ENCODE measurements around the gene PTK7.

PTK7 gene

DNA sequence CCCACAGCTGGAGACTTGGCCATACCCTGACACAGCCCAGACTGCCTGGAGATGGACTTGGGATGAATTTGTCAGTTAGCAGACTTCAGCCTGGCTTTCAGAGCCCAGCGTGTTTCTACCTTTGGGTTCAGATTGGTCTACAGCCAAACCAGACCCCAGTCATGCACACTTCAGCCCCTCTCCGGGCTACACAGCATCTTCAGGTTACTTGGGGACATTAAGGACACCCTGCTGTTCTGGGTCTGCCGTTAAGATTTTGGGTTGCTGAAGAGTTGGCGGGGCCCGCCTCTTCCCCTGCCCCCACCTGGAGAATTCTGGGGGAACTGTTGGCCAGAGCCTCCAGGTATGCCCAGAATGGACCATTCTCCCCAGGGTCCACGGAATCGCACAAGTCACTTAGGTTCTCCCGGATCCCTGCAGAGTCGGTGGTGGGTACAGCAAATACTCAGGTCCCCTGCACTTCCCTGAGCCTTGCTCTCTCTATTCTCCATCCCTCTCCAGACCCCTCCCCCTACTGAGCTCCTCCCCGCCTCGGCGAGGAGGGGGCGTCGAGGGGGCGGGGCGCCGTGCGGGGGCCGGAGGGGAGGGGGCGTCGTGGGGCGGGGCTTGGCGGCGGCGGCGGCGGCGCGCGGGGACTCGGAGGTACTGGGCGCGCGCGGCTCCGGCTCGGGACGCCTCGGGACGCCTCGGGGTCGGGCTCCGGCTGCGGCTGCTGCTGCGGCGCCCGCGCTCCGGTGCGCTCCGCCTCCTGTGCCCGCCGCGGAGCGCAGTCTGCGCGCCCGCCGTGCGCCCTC is at the start of gene PTK7:
TSS of gene PTK7 (plus strand) at position 645 of the 794 bp plus-strand sequence. CDS start 175 bp downstream, outside the sequence.
- H3K36me3 ChIP-seq (ENCODE audit: insufficient read depth, insufficient read length, low read length): peaks cover 27% of the 10 kb centered on the region
- H3K9ac ChIP-seq (ENCODE audit: insufficient read length, low read depth): peak within 1 kb of the TSS; percentile 94
- DNase-seq (ENCODE audit: low read depth, low spot score): peak; percentile 69
- TF ChIP-seq SUZ12 (IDR thresholded peaks at IDR 0.05; ENCODE audit: extremely low read depth, insufficient read depth, insufficient read length): no peak
- no peak for TF ChIP-seq YY1 (IDR thresholded peaks at IDR 0.05; ENCODE audit: insufficient read depth, insufficient read length)
- TF ChIP-seq ZNF274 (IDR thresholded peaks at IDR 0.05; ENCODE audit: low read depth, low read length): no peak
- H3K4me3 ChIP-seq (ENCODE audit: insufficient read length, low read depth): peak within 1 kb of the TSS; percentile 91
- no peaks in the 10 kb centered on the region for H3K27me3 ChIP-seq (ENCODE audit: insufficient read depth, insufficient read length)
- H3K9me3 ChIP-seq (ENCODE audit: insufficient read depth, low read length): no peaks in the 10 kb centered on the region
- peaks cover 20% of the 10 kb centered on the region for H3K4me1 ChIP-seq (ENCODE audit: insufficient read depth, insufficient read length)

- H3K4me1 ChIP-seq (ENCODE audit: insufficient read depth, insufficient read length): no peaks in the 10 kb centered on the region
- DNase-seq (ENCODE audit: low read depth, low spot score): no peak
- H3K9ac ChIP-seq (ENCODE audit: insufficient read length, low read depth): no peak overlapping the region
- no peaks in the 10 kb centered on the region for H3K9me3 ChIP-seq (ENCODE audit: insufficient read depth, low read length)
- H3K36me3 ChIP-seq (ENCODE audit: insufficient read depth, insufficient read length, low read length): peaks cover 68% of the 10 kb centered on the region
- no peak overlapping the region for H3K4me3 ChIP-seq (ENCODE audit: insufficient read length, low read depth)
- H3K27me3 ChIP-seq (ENCODE audit: insufficient read depth, insufficient read length): no peaks in the 10 kb centered on the region
- no peak for TF ChIP-seq YY1 (IDR thresholded peaks at IDR 0.05; ENCODE audit: insufficient read depth, insufficient read length)
- no peak for TF ChIP-seq SUZ12 (IDR thresholded peaks at IDR 0.05; ENCODE audit: extremely low read depth, insufficient read depth, insufficient read length)
- TF ChIP-seq ZNF274 (IDR thresholded peaks at IDR 0.05; ENCODE audit: low read depth, low read length): no peak
These were observed 49.7 kb upstream of the PTK7 start for GRCh38 chr6:43026365-43026764.

GRCh38 chr6:43029120-43029519 is 47.0 kb upstream of the PTK7 start:
- no peaks in the 10 kb centered on the region for H3K27me3 ChIP-seq (ENCODE audit: insufficient read depth, insufficient read length)
- no peak for DNase-seq (ENCODE audit: low read depth, low spot score)
- peaks cover 76% of the 10 kb centered on the region for H3K36me3 ChIP-seq (ENCODE audit: insufficient read depth, insufficient read length, low read length)
- H3K9ac ChIP-seq (ENCODE audit: insufficient read length, low read depth): no peak overlapping the region
- TF ChIP-seq ZNF274 (IDR thresholded peaks at IDR 0.05; ENCODE audit: low read depth, low read length): no peak
- TF ChIP-seq YY1 (IDR thresholded peaks at IDR 0.05; ENCODE audit: insufficient read depth, insufficient read length): no peak
- TF ChIP-seq SUZ12 (IDR thresholded peaks at IDR 0.05; ENCODE audit: extremely low read depth, insufficient read depth, insufficient read length): no peak
- no peak overlapping the region for H3K4me3 ChIP-seq (ENCODE audit: insufficient read length, low read depth)
- no peaks in the 10 kb centered on the region for H3K4me1 ChIP-seq (ENCODE audit: insufficient read depth, insufficient read length)
- H3K9me3 ChIP-seq (ENCODE audit: insufficient read depth, low read length): no peaks in the 10 kb centered on the region

- Histone ChIP-seq H3K36me3 (ENCODE audit: insufficient read depth, insufficient read length, low read length) (peaks cover 71% of the 10 kb centered on the region), H3K4me1 (ENCODE audit: insufficient read depth, insufficient read length) (no peaks in the 10 kb centered on the region), H3K9me3 (ENCODE audit: insufficient read depth, low read length) (no peaks in the 10 kb centered on the region), H3K9ac (ENCODE audit: insufficient read length, low read depth) (no peak overlapping the region), H3K4me3 (ENCODE audit: insufficient read length, low read depth) (no peak overlapping the region), H3K27me3 (ENCODE audit: insufficient read depth, insufficient read length) (no peaks in the 10 kb centered on the region)
- no peak for DNase-seq (ENCODE audit: low read depth, low spot score)
- no peak for TF ChIP-seq ZNF274 (IDR thresholded peaks at IDR 0.05; ENCODE audit: low read depth, low read length)
- no peak for TF ChIP-seq YY1 (IDR thresholded peaks at IDR 0.05; ENCODE audit: insufficient read depth, insufficient read length)
- no peak for TF ChIP-seq SUZ12 (IDR thresholded peaks at IDR 0.05; ENCODE audit: extremely low read depth, insufficient read depth, insufficient read length)
These were observed 43.8 kb upstream of the PTK7 start for GRCh38 chr6:43032326-43032725.

DNA sequence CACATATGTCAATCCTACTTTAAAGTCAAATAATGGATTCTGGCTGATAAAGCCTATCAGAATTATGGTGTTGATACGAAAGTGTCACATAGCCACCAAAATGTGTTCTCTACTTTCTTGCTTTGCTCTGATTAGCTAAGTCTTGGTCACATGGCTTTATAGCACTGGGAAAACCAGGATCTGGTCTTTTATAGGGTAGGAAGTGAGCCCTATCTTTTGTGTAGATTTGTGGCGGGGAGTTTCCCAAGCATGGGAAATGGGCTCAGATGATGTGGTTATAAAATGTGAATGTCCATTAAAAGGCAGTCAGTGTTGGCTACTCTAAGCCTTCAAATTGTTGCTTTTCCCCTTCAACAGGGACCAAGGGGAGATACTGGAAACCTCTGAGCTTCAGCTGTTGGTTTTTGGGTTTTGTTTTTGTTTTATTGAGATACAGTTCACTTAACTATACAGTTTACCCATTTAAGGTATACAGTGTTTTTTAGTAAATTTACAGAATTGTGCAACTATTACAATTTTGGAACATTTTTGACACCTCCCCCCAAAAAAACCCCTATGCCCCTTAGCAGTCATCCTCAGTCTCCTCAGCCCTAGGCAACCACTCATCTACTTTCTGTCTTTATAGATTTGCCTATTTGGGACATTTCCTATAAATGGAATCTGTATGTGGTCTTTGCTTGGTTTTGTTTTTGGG is 42.5 kb upstream of the PTK7 start:
- no peak for TF ChIP-seq ZNF274 (IDR thresholded peaks at IDR 0.05; ENCODE audit: low read depth, low read length)
- no peak for TF ChIP-seq YY1 (IDR thresholded peaks at IDR 0.05; ENCODE audit: insufficient read depth, insufficient read length)
- TF ChIP-seq SUZ12 (IDR thresholded peaks at IDR 0.05; ENCODE audit: extremely low read depth, insufficient read depth, insufficient read length): no peak

GRCh38 chr6:43034190-43034525 is 42.0 kb upstream of the PTK7 start:
- H3K27me3 ChIP-seq (ENCODE audit: insufficient read depth, insufficient read length): no peaks in the 10 kb centered on the region
- no peak overlapping the region for H3K4me3 ChIP-seq (ENCODE audit: insufficient read length, low read depth)
- TF ChIP-seq ZNF274 (IDR thresholded peaks at IDR 0.05; ENCODE audit: low read depth, low read length): no peak
- no peak for TF ChIP-seq YY1 (IDR thresholded peaks at IDR 0.05; ENCODE audit: insufficient read depth, insufficient read length)
- no peak for TF ChIP-seq SUZ12 (IDR thresholded peaks at IDR 0.05; ENCODE audit: extremely low read depth, insufficient read depth, insufficient read length)
- H3K36me3 ChIP-seq (ENCODE audit: insufficient read depth, insufficient read length, low read length): peaks cover 73% of the 10 kb centered on the region
- H3K9ac ChIP-seq (ENCODE audit: insufficient read length, low read depth): no peak overlapping the region
- no peak for DNase-seq (ENCODE audit: low read depth, low spot score)
- no peaks in the 10 kb centered on the region for H3K9me3 ChIP-seq (ENCODE audit: insufficient read depth, low read length)
- no peaks in the 10 kb centered on the region for H3K4me1 ChIP-seq (ENCODE audit: insufficient read depth, insufficient read length)

More for the DNA sequence above, 42.5 kb upstream of the PTK7 start:
- no peaks in the 10 kb centered on the region for H3K27me3 ChIP-seq (ENCODE audit: insufficient read depth, insufficient read length)
- no peak overlapping the region for H3K9ac ChIP-seq (ENCODE audit: insufficient read length, low read depth)
- peaks cover 73% of the 10 kb centered on the region for H3K36me3 ChIP-seq (ENCODE audit: insufficient read depth, insufficient read length, low read length)
- DNase-seq (ENCODE audit: low read depth, low spot score): no peak
- no peaks in the 10 kb centered on the region for H3K9me3 ChIP-seq (ENCODE audit: insufficient read depth, low read length)
- H3K4me1 ChIP-seq (ENCODE audit: insufficient read depth, insufficient read length): no peaks in the 10 kb centered on the region
- no peak overlapping the region for H3K4me3 ChIP-seq (ENCODE audit: insufficient read length, low read depth)

- H3K4me3 ChIP-seq (ENCODE audit: insufficient read length, low read depth): no peak overlapping the region
- H3K36me3 ChIP-seq (ENCODE audit: insufficient read depth, insufficient read length, low read length): peaks cover 75% of the 10 kb centered on the region
- no peaks in the 10 kb centered on the region for H3K27me3 ChIP-seq (ENCODE audit: insufficient read depth, insufficient read length)
- no peak overlapping the region for H3K9ac ChIP-seq (ENCODE audit: insufficient read length, low read depth)
- TF ChIP-seq YY1 (IDR thresholded peaks at IDR 0.05; ENCODE audit: insufficient read depth, insufficient read length): no peak
- TF ChIP-seq SUZ12 (IDR thresholded peaks at IDR 0.05; ENCODE audit: extremely low read depth, insufficient read depth, insufficient read length): no peak
- no peak for TF ChIP-seq ZNF274 (IDR thresholded peaks at IDR 0.05; ENCODE audit: low read depth, low read length)
- H3K9me3 ChIP-seq (ENCODE audit: insufficient read depth, low read length): no peaks in the 10 kb centered on the region
- DNase-seq (ENCODE audit: low read depth, low spot score): no peak
- H3K4me1 ChIP-seq (ENCODE audit: insufficient read depth, insufficient read length): no peaks in the 10 kb centered on the region
These were observed 40.5 kb upstream of the PTK7 start for GRCh38 chr6:43035495-43036194.
